GM15510 (cell line): Measurements from ENCODE around the gene ZNF536.

ENCODE experiments used
- POLR2A ChIP-seq: IDR thresholded peaks from 3 replicates; pipeline ENCODE4 v1.6.1; 2011; ENCODE audit warnings: borderline replicate concordance; ENCODE audit not compliant: insufficient read length; ENCODE audit errors: extremely low read depth

The ZNF536 gene

DNA sequence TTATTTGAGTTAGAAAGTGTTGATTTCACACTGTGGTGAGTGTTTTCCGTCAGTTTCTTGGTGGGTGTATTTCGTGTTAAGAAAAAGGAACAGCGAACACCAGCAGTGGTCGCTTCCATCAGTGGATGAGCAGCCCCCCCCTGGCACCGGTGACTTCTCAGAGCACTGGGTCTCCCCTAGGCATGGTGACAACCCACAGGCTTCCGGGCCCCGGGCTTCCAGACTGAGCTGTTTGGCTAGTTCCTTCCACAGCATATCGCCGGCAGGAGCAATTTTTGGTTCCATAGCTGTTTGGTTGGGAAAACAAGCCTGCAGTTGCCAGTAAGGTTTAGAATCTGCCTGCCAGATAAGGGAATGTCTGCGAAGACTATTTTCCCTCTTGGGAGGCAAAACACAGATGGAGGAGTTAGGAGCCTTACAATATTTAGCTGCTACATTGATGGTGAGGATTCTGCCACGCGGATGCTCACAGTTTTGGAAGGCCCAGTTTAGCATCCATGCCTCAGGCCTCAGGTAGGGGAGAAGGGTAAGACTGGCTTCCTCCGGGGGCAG lies 18.7 kb upstream of the ZNF536 start:
- no peak for TF ChIP-seq POLR2A

DNA sequence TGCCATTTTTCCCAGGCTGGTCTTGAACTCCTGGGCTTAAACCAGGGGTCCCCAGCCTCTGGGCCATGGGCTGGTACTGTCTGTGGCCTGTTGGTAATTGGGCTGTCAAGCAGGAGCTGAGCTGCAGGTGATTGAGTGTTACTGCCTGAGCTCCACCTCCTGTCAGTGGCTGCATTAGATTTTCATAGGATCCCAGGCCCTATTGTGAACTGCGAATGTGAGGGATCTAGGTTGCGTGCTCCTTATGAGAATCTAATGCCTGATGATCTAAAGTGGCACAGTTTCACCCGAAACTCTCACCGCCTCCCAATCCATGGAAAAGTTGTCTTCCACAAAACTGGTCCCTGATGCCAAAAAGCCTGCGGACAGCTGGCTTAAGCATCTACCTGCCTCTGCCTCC lies 16.6 kb upstream of the ZNF536 start:
- TF ChIP-seq POLR2A, result no peak

DNA sequence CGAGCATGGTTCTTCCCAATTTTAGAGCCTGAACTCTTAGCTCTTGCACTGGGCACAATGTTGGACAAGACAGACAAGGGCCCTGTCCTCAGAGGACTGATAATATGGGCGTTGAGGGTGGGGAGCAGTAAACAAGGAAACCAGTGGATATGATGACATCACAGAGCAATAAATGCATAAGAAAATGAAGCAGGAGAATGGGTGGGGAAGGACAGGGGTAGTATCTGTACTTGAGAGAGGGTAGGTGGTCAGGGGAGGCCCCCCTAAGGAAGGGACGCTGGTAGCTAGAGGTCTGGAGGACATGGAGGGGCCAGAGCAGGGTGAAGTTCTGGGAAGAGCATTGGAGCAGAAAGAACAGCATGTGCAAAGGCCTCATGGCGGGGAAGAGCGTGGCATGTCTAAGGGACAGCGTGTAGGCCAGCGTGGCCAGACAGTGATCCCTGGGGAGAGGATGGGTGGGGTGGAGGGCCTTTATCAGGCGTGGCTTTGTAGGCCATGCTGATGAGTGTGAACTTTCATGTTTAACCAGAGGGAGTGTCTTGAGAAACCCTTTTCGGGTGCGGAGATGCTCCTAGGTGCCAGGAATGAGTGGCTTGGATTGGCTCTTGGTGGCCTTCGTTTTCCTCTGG lies 15.1 kb upstream of the ZNF536 start:
- no peak for TF ChIP-seq POLR2A

DNA sequence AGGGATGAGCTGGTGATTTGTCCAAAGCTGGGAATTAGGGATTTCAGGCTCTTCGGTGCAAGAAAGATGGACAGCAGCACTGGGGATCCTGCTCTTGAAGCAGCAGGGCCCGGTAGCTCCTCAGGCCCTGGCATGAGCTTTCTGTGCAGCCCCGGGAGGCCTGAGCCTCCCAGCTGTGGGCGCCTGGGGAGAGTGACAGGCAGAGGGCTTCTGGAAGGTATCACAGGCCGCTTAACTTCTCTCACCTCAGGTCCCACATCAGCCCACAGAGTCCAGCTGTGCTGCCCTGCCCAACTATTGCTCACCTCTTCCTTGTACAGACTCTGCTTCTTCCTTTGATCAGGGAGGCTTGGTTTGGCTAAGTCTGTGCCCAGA lies 14.6 kb upstream of the ZNF536 start:
- no peak for TF ChIP-seq POLR2A

DNA sequence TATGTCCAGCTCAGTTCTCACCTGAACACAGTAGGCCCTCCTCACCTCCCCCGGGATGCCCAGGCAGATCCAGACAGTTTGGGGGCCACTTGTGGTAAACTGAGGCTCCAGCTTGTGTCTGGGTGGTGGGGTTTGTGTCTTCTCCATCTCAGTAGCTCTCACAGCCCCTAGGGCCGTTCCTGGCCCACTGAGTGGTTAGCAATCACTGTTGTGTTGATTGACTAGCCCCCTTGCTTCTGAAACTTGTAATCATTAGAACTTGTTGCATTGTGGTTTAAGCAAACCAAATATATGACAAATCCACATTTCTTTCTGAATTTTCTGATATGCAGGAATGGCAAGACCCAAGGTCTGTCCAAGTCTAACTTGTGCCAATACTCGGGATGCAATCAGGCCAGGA lies 13.9 kb upstream of the ZNF536 start:
- TF ChIP-seq POLR2A, result no peak

DNA sequence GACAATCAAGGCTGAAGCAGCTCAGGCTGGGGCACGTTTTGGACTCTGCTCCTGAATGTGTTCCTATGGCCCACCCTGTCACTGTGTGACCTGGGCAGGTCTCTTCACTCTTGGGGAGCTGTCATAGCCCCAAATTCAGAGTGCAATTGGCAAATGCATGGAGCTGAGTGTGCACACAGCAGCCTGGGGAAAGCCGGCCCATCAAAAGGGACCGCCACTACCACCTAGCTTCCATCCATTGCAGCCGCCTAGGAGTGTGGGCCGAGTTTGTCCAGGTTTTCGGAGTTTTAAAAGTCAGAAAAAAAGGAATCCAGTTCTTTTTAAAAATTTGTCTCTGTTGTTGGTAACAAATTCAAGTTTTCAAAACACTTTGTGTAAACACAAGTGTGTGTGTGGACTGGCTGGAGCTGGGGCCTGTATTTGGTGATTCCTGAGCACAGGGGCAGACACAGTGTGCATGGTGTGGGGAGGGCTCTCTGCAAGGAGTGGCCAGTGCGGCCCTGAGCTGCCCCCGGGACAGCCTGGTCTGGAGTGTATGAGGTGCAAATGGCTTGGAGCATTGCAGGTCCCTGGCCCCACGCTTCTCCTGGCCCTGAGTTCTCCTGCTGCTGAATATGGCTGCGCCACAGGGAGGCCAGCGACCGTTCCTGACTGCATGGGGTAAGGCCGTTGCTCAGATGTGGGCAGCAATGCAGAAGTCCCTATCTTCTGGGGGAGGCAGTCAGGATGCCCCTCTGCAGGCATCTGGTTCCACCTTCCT lies 13.2 kb upstream of the ZNF536 start:
- TF ChIP-seq POLR2A, result no peak

DNA sequence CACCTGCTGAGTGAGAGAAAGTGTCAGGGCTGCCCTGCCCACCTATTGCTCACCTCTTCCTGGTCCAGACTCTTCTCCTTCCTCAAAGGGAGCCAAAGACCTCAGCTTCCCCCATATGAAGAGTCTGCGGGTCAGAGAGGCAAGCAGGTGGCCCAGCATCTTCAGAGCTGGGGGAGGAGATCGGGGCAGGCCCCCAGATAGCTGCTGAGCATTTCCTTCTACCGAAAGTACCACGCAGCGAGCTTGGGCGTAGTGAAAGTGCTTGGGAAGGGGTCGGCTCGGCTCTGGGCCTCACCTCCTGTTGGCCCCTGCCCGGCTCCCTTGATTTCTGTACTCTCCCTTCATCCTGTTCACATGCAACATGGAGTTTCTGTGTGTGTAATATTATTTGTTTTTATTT lies 12.2 kb upstream of the ZNF536 start:
- TF ChIP-seq POLR2A, result no peak

DNA sequence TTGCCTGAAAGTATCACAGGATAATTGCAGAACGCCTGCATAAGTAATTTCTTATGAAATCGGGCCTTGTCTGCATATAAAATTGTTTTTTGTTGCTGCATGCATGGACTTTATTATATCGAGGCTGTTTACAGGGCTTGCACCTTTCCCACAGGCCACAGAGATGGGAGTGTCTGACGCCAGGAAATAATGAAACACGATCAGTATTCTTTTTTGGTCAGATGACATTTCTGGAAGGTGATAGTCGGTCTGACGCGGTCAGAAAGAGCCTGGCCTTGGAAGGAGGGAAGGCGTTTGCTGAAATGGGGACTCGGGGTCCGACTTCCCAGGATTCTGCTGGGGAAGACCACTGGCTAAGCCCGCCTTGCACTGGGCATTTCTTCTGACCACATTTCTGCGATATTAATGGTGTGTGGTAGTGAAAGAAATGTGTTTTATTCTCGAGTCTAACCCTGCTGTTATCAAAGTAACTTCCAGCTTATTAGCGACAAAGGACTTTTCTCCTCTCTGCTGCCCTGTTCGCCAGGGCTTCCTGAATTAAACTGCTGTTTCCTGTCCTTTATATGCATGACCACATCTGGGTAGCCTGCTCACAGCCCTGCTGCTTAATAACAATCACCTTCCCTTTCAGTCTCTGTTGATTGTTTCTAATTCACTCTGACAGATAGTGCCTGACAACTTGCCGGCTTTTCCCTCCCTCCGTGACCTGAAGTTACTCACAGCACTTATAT lies 11.6 kb upstream of the ZNF536 start:
- TF ChIP-seq POLR2A, result no peak

DNA sequence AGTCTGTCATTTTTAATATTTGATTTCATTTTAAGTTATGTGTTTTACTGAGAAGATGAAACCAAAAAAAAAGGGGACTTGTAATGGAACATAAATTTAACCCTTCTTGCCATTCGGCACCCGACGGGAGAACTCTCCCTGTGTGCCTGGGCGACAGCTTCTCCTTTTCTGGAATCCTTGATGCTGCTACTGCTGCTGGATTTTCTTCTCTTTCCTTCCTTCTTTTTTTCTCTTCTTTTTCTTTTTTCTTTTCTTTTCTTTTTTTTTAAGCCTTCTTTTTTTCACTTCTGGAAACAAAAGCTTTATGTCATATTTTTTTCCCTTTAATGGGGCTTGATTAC lies 11.1 kb upstream of the ZNF536 start:
- no peak for TF ChIP-seq POLR2A

DNA sequence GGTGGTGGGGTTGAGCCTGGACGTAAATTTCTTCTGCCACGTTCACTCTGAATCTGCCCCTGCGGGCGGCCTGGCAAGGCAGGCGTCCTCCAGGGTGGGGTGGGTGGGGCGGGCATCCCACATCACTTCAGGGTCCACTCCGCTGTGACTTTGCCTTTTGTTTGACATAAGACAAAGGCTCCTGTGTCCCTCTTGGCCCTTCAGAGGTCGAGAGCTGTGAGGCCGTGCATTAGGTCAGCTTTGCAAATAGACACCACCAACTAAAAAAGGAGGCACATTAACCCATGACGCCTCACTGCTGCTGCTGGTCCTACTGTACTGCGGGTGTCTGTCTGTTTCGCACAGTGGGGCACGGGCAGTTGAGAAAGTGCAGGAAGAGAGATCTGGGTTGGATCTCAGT lies 10.5 kb upstream of the ZNF536 start:
- no peak for TF ChIP-seq POLR2A

DNA sequence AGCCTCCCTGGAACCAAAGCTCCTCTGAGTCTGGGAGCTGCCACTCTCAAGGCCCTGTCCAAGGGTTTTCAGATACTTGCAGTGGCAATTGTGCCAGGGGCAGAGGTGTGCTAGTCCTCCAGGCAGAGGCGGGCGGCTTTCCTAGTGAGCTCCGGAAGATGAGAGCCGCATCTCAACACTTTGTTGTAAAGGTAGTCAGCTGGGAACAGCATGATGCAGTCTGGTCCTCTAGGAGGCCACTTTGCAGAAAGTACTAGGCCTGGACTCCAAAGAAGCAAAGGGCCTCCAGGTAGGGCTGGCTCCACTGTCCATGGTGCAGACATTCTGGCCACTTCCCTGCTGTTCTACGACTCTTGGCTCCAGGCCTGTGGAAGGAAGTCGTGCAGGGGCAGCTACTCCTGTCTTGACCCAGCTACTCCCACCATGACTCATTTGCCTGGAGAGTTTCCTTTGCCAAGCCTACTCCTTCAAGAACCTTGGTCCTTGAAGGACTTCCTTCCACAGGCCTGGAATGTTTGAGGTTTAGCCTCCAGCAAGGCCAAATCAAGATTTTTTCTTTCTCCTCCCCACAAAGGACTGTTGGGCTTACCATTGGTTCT lies 9.9 kb upstream of the ZNF536 start:
- no peak for TF ChIP-seq POLR2A

DNA sequence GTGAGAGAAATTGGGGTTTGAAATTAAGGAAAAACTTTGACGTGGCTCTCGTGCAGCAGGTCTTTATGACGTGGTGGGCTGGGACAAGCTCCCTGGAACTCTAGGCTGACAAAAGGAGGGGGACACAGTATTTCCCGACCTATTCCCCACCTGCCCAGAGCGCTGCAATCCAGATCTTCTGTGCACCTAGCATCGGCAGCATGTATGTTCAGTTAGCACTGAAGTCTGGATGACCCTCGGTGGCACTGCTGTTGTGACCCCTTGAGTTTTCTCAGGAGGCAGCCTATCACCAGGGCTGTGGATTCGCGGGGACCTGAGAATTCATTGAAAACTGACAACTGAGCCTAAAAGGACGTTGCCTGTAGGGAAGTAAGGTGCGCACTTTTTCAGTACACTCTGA lies 9.1 kb upstream of the ZNF536 start:
- TF ChIP-seq POLR2A, result no peak

DNA sequence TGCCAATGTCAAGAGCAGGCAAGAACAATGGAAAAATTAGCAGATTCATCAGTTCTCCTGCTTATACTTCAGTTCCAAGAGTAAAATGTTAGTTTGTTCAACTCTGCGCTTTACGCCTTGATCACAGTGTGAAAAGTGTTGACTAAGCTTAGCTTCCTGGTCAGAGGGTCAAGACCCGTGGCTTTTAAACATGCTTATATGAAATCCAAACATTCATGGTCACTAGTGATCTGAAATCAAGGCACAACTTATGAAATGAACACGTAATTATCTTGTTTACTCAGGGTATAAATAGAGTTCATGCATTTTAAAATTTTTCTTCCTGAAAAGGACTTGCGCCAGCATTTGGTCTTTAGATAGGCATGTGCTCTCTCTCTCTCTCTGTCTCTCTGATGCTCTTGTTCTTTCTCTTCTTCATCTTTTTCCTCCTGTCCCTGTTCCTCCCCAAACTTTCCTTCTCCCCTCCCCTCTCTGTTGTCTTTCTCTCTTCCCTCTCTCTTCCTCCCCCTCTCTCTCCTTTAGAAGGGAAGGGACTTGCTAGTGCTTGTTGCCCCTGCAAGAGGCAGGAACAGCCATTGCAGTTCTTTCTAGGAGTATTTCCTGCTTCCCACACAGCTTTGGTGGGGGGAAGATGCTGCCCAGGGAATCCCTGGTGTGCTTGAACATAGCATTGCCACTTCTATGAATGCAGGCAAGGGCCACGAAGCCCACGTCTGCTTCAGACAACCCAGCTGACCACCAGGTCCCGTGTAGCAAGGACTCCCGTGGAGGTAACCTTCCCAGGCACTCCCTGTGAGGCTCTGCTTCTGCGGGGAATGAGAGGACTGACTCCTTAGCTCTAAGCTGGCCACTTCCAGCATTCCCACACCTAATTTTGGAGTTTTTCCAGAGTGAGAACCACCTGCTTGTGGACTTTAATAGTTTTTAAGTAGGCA lies 7.1 kb upstream of the ZNF536 start:
- TF ChIP-seq POLR2A, result no peak

DNA sequence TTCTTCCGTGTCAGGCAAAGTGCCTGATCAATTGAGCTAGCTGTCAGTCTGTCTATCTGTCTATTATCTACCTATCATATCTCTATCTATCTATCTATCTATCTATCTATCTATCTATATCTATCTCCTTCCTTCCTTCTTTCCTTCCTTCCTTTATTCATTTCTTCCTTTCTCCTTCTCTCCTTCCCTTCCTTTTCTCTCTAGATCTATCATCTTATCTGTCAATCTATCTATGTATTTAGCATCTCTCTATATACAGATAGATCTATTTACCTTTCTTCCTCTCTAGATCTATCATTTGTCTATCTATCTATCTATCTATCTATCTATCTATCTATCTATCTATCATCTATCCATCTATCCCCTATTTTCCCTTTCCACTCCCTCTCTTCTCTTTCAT lies 5.9 kb upstream of the ZNF536 start:
- TF ChIP-seq POLR2A, result no peak
